ENCODE results near the gene CPNE4.

DNA sequence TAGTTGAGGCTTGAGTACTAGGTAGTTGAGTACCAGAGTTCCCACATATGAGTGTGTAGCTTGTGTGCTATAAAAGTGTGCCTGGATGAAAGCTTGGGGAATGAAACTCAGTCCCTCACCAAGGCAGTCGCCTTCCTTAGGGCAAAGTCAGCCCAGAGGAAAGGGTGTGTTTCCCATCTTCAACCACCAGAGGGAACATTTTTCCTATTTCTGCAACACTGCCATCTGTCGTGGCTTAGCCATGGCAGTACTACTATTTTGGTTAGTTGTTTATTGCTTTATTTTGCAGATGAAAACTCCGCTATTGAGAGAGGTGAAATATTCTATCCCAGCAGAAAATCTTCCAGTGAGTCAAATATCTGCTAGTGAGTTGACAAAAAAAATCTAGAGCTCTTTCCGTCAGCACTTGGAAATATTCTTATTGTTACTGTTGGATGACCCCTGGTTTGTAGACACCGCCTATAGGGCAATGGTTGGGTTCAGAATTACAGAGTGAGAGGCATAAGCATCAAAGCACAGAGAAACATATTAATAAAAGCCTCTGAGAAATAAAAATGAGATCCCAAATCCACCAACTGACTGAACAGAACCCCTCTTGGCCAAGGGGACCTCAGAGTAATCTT lies 239.9 kb downstream of the CPNE4 start:
- TF ChIP-seq, protein P1, sequence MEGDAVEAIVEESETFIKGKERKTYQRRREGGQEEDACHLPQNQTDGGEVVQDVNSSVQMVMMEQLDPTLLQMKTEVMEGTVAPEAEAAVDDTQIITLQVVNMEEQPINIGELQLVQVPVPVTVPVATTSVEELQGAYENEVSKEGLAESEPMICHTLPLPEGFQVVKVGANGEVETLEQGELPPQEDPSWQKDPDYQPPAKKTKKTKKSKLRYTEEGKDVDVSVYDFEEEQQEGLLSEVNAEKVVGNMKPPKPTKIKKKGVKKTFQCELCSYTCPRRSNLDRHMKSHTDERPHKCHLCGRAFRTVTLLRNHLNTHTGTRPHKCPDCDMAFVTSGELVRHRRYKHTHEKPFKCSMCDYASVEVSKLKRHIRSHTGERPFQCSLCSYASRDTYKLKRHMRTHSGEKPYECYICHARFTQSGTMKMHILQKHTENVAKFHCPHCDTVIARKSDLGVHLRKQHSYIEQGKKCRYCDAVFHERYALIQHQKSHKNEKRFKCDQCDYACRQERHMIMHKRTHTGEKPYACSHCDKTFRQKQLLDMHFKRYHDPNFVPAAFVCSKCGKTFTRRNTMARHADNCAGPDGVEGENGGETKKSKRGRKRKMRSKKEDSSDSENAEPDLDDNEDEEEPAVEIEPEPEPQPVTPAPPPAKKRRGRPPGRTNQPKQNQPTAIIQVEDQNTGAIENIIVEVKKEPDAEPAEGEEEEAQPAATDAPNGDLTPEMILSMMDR (IDR thresholded peaks at IDR 0.05 in 4 of 5, conservative IDR thresholded peaks at IDR 0.05 in 1 of 5) = peak in 3 of 5 experiments; percentile 42 to 62 (median 53)
- TF ChIP-seq POLR2A (IDR thresholded peaks at IDR 0.05) = no peak
